SK-N-SH treated with all-trans-retinoic acid at 6 μM for 48 hours (cell line): Measurements from ENCODE around the gene VPS13D.

Source experiments
- CREB5 ChIP-seq: fragments of 250-450 bp; sonication (Bioruptor Pico); IDR thresholded peaks from 2 replicates; pipeline ENCODE4 v1.5.1; 2020; ENCODE audit warnings: low read depth, mild to moderate bottlenecking, moderate library complexity
- CSRNP3 ChIP-seq: fragments of 250-450 bp; sonication (Bioruptor Pico); IDR thresholded peaks from 2 replicates; pipeline ENCODE4 v1.5.1; 2021; ENCODE audit warnings: mild to moderate bottlenecking, moderate library complexity
- ISL1 ChIP-seq: fragments of 250-450 bp; sonication (Bioruptor Pico); IDR thresholded peaks from 2 replicates; pipeline ENCODE4 v2.1.2; 2022; ENCODE audit warnings: mild to moderate bottlenecking, moderate library complexity
- TCF4 ChIP-seq: fragments of 250-450 bp; sonication (Bioruptor Pico); IDR thresholded peaks from 2 replicates; pipeline ENCODE4 v1.8.0; 2021; ENCODE audit warnings: mild to moderate bottlenecking, moderate library complexity, borderline replicate concordance

- TF ChIP-seq ISL1 (CRISPR knock-in tag), result no peak
- no peak for TF ChIP-seq TCF4 (CRISPR knock-in tag)
- TF ChIP-seq CSRNP3 (CRISPR knock-in tag), result no peak
- TF ChIP-seq CREB5 (CRISPR knock-in tag), result no peak
These were observed 200.7 kb downstream of the VPS13D start for GRCh38 chr1:12430525-12430924.
